Panc1 (cell line): ENCODE measurements around the gene SUPV3L1. TPM values are rescaled to one million over a fixed set of nuclear protein-coding genes. Genes with fewer than 3 reads are reported as not detected.

Experiments used
- ATAC-seq: fragments of 200-7000 bp; cut with Tn5 transposase; 2 replicates; pipeline ENCODE4 v1.9.1; 2020; ENCODE audit warnings: mild to moderate bottlenecking, moderate library complexity
- BruUV-seq: library from RNA; stranded (reverse); fragments of 400-500 nt; replicated peaks from 2 replicates; lab custom pipeline; 2021; lab: Mats Ljungman, UMichigan
- CTCF ChIA-PET: fragments of 300-600 bp; sonication (Branson Sonifier 250); formaldehyde crosslinking; loops from one replicate; lab custom pipeline; 2022; ENCODE audit warnings: antibody characterized with exemption; lab: Charles Lee
- POLR2A ChIA-PET: fragments of 300-600 bp; sonication (Branson Sonifier 250); formaldehyde crosslinking; loops from one replicate; lab custom pipeline; 2022; ENCODE audit warnings: antibody characterized with exemption; lab: Charles Lee
- DNase-seq: peaks from one replicate; pipeline ENCODE4 v3.0.0-alpha.2; 2010; ENCODE audit warnings: low read depth, low spot score
- H3K27ac ChIP-seq: 2 replicates; pipeline ENCODE4 v1.5.1; 2011; ENCODE audit warnings: mild to moderate bottlenecking, low read length, inconsistent platforms
- H3K27me3 ChIP-seq: fragments of 200-500 bp; sonication (Bioruptor generic); 2 replicates; pipeline ENCODE4 v1.6.0; 2014; ENCODE audit warnings: low read length, inconsistent platforms; ENCODE audit not compliant: control insufficient read depth, insufficient read depth
- H3K36me3 ChIP-seq: fragments of 200-500 bp; sonication (Bioruptor generic); 2 replicates; pipeline ENCODE4 v1.5.1; 2014; ENCODE audit warnings: inconsistent platforms, mild to moderate bottlenecking, low read length, moderate library complexity; ENCODE audit not compliant: control insufficient read depth, insufficient read depth
- H3K4me1 ChIP-seq: 2 replicates; pipeline ENCODE4 v1.5.1; 2011; ENCODE audit warnings: inconsistent platforms, mild to moderate bottlenecking, low read length, moderate library complexity; ENCODE audit not compliant: control insufficient read depth, insufficient read depth
- H3K4me3 ChIP-seq, 2 experiments: 2 replicates each; pipeline ENCODE4 v1.5.1; 2011 to 2012; ENCODE audit warnings: low read depth in 2 of 2, low read length in 2 of 2, mild to moderate bottlenecking in 2 of 2, inconsistent platforms in 1 of 2, moderate library complexity in 1 of 2
- H3K9me3 ChIP-seq: fragments of 200-500 bp; sonication (Bioruptor generic); 2 replicates; pipeline ENCODE4 v1.5.1; 2014; ENCODE audit warnings: low read depth, mild to moderate bottlenecking, inconsistent platforms, low read length, moderate library complexity; ENCODE audit not compliant: control insufficient read depth, insufficient read depth
- POLR2AphosphoS5 ChIP-seq: IDR thresholded peaks from 2 replicates; pipeline ENCODE4 v1.6.1; 2012; ENCODE audit warnings: mild to moderate bottlenecking, low read depth, low read length, moderate library complexity
- REST ChIP-seq, 2 experiments: IDR thresholded peaks; 2 replicates each; pipeline ENCODE4 v1.6.1; 2011 to 2012; ENCODE audit warnings: low read depth in 2 of 2, control low read depth in 1 of 2, low read length in 1 of 2, mild to moderate bottlenecking in 1 of 2, moderate library complexity in 1 of 2; ENCODE audit not compliant: insufficient read depth in 1 of 2
- SIN3A ChIP-seq: IDR thresholded peaks from 2 replicates; pipeline ENCODE4 v1.6.1; 2012; ENCODE audit warnings: low read depth, mild to moderate bottlenecking, low read length, moderate library complexity, borderline replicate concordance; ENCODE audit not compliant: insufficient read depth
- TCF7L2 ChIP-seq: IDR thresholded peaks from 2 replicates; pipeline ENCODE4 v1.6.1; 2011; ENCODE audit warnings: mild to moderate bottlenecking, low read depth, low read length, inconsistent platforms
- in situ Hi-C: cut with HindIII; loops from 2 replicates; pipeline ENCODE4 v1.10.0; 2016; ENCODE audit warnings: low sequenced_read_pairs, low pct_unique_long_range_greater_than_20kb
- intact Hi-C: fragments of 100-400 bp; cut with micrococcal nuclease; formaldehyde crosslinking; loops from one replicate; pipeline ENCODE4 v1.10.0; 2022; ENCODE audit not compliant: unreplicated experiment
- total RNA-seq: library from RNA; stranded (reverse); gene quantifications from one replicate; pipeline ENCODE4 v1.2.1, GENCODE V29; 2021; ENCODE audit not compliant: unreplicated experiment
- TF ChIP-seq, protein P1 (sequence below): fragments of 450-650 bp; IDR thresholded peaks from 2 replicates; pipeline ENCODE4 v1.5.1; 2017; ENCODE audit warnings: mild to moderate bottlenecking

The SUPV3L1 gene
- total RNA-seq, 1 experiment from 2014 or later: 65.0 TPM

DNA sequence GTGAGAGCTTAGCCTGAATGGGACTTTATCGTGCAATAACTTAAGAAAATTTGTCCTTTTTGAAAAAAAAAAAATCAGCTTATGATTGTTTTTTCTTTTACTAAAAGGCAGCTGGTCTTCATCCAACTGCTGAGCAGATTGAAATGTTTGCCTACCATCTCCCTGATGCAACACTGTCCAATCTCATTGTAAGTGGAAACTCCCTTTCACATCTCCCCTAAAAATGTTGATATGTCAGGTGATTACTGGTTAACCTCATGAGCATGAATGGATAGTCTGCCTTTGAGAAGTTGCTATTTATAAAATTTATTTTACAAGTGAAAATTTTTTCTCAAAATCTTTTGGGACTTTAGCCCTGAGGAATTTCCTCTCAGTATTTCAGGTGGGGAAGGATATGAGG lies 22.3 kb downstream of the SUPV3L1 start:
- intact Hi-C loops: no loop called here
- in situ Hi-C loops: no loop called here
- Histone ChIP-seq H3K36me3 (peaks cover 15% of the 10 kb centered on the region), H3K4me3 (no peak overlapping the region), H3K27me3 (no peaks in the 10 kb centered on the region), H3K4me1 (no peaks in the 10 kb centered on the region), H3K9me3 (no peaks in the 10 kb centered on the region), H3K27ac (no peak overlapping the region)
- POLR2A ChIA-PET: interaction anchor here (0.7 kb wide), 1 partner anchor 19 kb away, joined by 5 read pairs; no protein-coding TSS in a partner anchor
- ATAC-seq (no peak), DNase-seq (no peak)
- CTCF ChIA-PET: no interaction called here
- TF ChIP-seq TCF7L2: no peak
- TF ChIP-seq, protein P1, sequence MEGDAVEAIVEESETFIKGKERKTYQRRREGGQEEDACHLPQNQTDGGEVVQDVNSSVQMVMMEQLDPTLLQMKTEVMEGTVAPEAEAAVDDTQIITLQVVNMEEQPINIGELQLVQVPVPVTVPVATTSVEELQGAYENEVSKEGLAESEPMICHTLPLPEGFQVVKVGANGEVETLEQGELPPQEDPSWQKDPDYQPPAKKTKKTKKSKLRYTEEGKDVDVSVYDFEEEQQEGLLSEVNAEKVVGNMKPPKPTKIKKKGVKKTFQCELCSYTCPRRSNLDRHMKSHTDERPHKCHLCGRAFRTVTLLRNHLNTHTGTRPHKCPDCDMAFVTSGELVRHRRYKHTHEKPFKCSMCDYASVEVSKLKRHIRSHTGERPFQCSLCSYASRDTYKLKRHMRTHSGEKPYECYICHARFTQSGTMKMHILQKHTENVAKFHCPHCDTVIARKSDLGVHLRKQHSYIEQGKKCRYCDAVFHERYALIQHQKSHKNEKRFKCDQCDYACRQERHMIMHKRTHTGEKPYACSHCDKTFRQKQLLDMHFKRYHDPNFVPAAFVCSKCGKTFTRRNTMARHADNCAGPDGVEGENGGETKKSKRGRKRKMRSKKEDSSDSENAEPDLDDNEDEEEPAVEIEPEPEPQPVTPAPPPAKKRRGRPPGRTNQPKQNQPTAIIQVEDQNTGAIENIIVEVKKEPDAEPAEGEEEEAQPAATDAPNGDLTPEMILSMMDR: no peak
- BruUV-seq: no TSS peak

- intact Hi-C loops: no loop called here
Measured at GRCh38 chr10:69208761-69209160, 28.7 kb downstream of the SUPV3L1 start.

More at GRCh38 chr10:69208761-69209160, 28.7 kb downstream of the SUPV3L1 start:
- Histone ChIP-seq H3K9me3 (no peaks in the 10 kb centered on the region), H3K36me3 (peaks cover 13% of the 10 kb centered on the region), H3K4me3 (no peak overlapping the region), H3K27me3 (no peaks in the 10 kb centered on the region), H3K4me1 (no peaks in the 10 kb centered on the region), H3K27ac (no peak overlapping the region)
- TF ChIP-seq TCF7L2 (no peak), POLR2AphosphoS5 (no peak), REST (IDR thresholded peaks at IDR 0.05; ENCODE audit: insufficient read depth in 1 of 2, low read depth in 2 of 2, low read length in 1 of 2) (no peak), SIN3A (no peak)
- TF ChIP-seq, protein P1: no peak
- CTCF ChIA-PET: no interaction called here
- ATAC-seq (no peak), DNase-seq (no peak)
- BruUV-seq: no TSS peak
- in situ Hi-C loops: no loop called here
- POLR2A ChIA-PET: no interaction called here
